Endodermal cell (in vitro differentiated cells): ENCODE measurements around the gene CATSPER3. TPM values are rescaled to one million over a fixed set of nuclear protein-coding genes. Genes with fewer than 3 reads are reported as not detected.
A peak's percentile ranks its signal among the peaks of the same experiment; 100 is the strongest.

Experiments
- DNase-seq: peaks from one replicate; pipeline ENCODE4 v3.0.0-alpha.2; 2017
- H3K27ac ChIP-seq: 2 replicates; pipeline ENCODE4 v1.5.1; 2013; ENCODE audit warnings: mild to moderate bottlenecking, low read depth, low read length, moderate library complexity
- H3K27me3 ChIP-seq: 2 replicates; pipeline ENCODE4 v1.6.1; 2013; ENCODE audit warnings: mild to moderate bottlenecking, low read length, moderate library complexity; ENCODE audit not compliant: insufficient read depth, control insufficient read depth, poor library complexity, severe bottlenecking
- H3K36me3 ChIP-seq: 2 replicates; pipeline ENCODE4 v1.7.0; 2013; ENCODE audit warnings: mild to moderate bottlenecking, low read length, moderate library complexity; ENCODE audit not compliant: control insufficient read depth, insufficient read depth
- H3K4me1 ChIP-seq: one replicate; pipeline ENCODE4 v1.7.0; 2013; ENCODE audit warnings: low read length; ENCODE audit not compliant: control insufficient read depth, insufficient read depth
- H3K4me3 ChIP-seq: 2 replicates; pipeline ENCODE4 v1.5.1; 2013; ENCODE audit warnings: mild to moderate bottlenecking, low read length, moderate library complexity
- H3K9ac ChIP-seq: 2 replicates; pipeline ENCODE4 v1.6.1; 2013; ENCODE audit warnings: mild to moderate bottlenecking, low read length, moderate library complexity; ENCODE audit not compliant: poor library complexity, severe bottlenecking; ENCODE audit errors: extremely low read depth
- H3K9me3 ChIP-seq: 2 replicates; pipeline ENCODE4 v1.6.1; 2013; ENCODE audit warnings: mild to moderate bottlenecking, low read length, moderate library complexity; ENCODE audit not compliant: control insufficient read depth
- H3K27ac Mint-ChIP-seq: 2 replicates; pipeline ENCODE4 v1.8.0; 2020; ENCODE audit warnings: mixed read lengths
- H3K27me3 Mint-ChIP-seq: 2 replicates; pipeline ENCODE4 v1.8.0; 2021; ENCODE audit warnings: mild to moderate bottlenecking, mixed read lengths; ENCODE audit not compliant: insufficient read depth
- H3K36me3 Mint-ChIP-seq: 2 replicates; pipeline ENCODE4 v1.8.0; 2020; ENCODE audit warnings: low read depth, mixed read lengths
- H3K4me1 Mint-ChIP-seq: 2 replicates; pipeline ENCODE4 v1.8.0; 2020; ENCODE audit warnings: mixed read lengths
- H3K4me3 Mint-ChIP-seq: 2 replicates; pipeline ENCODE4 v1.8.0; 2020; ENCODE audit warnings: mild to moderate bottlenecking, moderate library complexity, mixed read lengths
- H3K9me3 Mint-ChIP-seq: 2 replicates; pipeline ENCODE4 v1.8.0; 2020; ENCODE audit warnings: mild to moderate bottlenecking, mixed read lengths
- CTCF ChIP-seq: fragments of 200-600 bp; sonication (generic); conservative IDR thresholded peaks from 2 replicates; pipeline ENCODE4 v1.5.0; 2021; ENCODE audit warnings: antibody characterized with exemption, mild to moderate bottlenecking
- WGBS, 2 experiments: methylation state at CpG; one replicate each; pipeline versions ENCODE4 v1.1.5 to v1.1.7; 2013; ENCODE audit warnings: missing lambda C conversion rate in 2 of 2, mixed read lengths in 1 of 2; ENCODE audit not compliant: insufficient coverage in 1 of 2, insufficient read length in 1 of 2; 5-methylcytosine and 5-hydroxymethylcytosine counted together
- total RNA-seq, 2 donors: library from RNA; stranded (reverse); fragmentation: NEBNext Ultra II Directional in 1 of 2; extraction: Animal tissue kit (Norgen Biotek cat#: 25700) in 1 of 2; gene quantifications; 2 replicates in 1 of 2; 3 replicates in 1 of 2; pipeline ENCODE4 v1.2.1, GENCODE V29; 2021

The CATSPER3 gene
- total RNA-seq, 2 donors from 2014 or later, result 0.64 to 0.68 TPM

GRCh38 chr5:135019314-135019713 lies 51.6 kb downstream of the CATSPER3 start:
- no peaks in the 10 kb centered on the region for H3K36me3 ChIP-seq
- H3K27me3 ChIP-seq, result peaks cover 18% of the 10 kb centered on the region
- Mint-ChIP-seq H3K36me3 (no peaks in the 10 kb centered on the region), H3K9me3 (no peaks in the 10 kb centered on the region), H3K4me3 (no peak overlapping the region), H3K4me1 (no peaks in the 10 kb centered on the region), H3K27me3 (peaks cover 58% of the 10 kb centered on the region), H3K27ac (no peak overlapping the region)
- no peaks in the 10 kb centered on the region for H3K9me3 ChIP-seq
- no peak for DNase-seq
- H3K4me3 ChIP-seq, result no peak overlapping the region
- TF ChIP-seq CTCF, result peak; percentile 38
- H3K27ac ChIP-seq, result no peak overlapping the region
- H3K4me1 ChIP-seq, result no peaks in the 10 kb centered on the region
- WGBS, 2 experiments, result 88 to 96% methylated on average over 4 to 5 of the region's 5 CpGs
- no peak overlapping the region for H3K9ac ChIP-seq

- 89 to 93% methylated on average over 10 to 16 of the region's 16 CpGs for WGBS, 2 experiments
- no peak for DNase-seq
- no peaks in the 10 kb centered on the region for H3K9me3 ChIP-seq
- H3K9ac ChIP-seq, result no peak overlapping the region
- H3K4me1 Mint-ChIP-seq, result peaks cover under 1% of the 10 kb centered on the region
- H3K27me3 ChIP-seq, result peaks cover 28% of the 10 kb centered on the region
- H3K27ac ChIP-seq, result no peak overlapping the region
- H3K36me3 Mint-ChIP-seq, result no peaks in the 10 kb centered on the region
- H3K4me3 Mint-ChIP-seq, result no peak overlapping the region
- TF ChIP-seq CTCF, result no peak
- H3K4me1 ChIP-seq, result no peaks in the 10 kb centered on the region
- no peaks in the 10 kb centered on the region for H3K9me3 Mint-ChIP-seq
- no peak overlapping the region for H3K4me3 ChIP-seq
- H3K36me3 ChIP-seq, result no peaks in the 10 kb centered on the region
- no peak overlapping the region for H3K27ac Mint-ChIP-seq
- peaks cover 68% of the 10 kb centered on the region for H3K27me3 Mint-ChIP-seq
These were observed 52.6 kb downstream of the CATSPER3 start for GRCh38 chr5:135020111-135020895.

- no peak overlapping the region for H3K27ac Mint-ChIP-seq
- Histone ChIP-seq H3K9me3 (no peaks in the 10 kb centered on the region), H3K9ac (no peak overlapping the region), H3K4me1 (no peaks in the 10 kb centered on the region), H3K36me3 (peaks cover 3% of the 10 kb centered on the region), H3K27ac (no peak overlapping the region), H3K4me3 (no peak overlapping the region), H3K27me3 (peaks cover 77% of the 10 kb centered on the region)
- no peak for TF ChIP-seq CTCF
- peaks cover 14% of the 10 kb centered on the region for H3K4me1 Mint-ChIP-seq
- H3K27me3 Mint-ChIP-seq, result peaks cover 96% of the 10 kb centered on the region
- DNase-seq, result no peak
- WGBS, 2 experiments, result 87% methylated on average over 9 to 11 of the region's 11 CpGs
- no peak overlapping the region for H3K4me3 Mint-ChIP-seq
- no peaks in the 10 kb centered on the region for H3K36me3 Mint-ChIP-seq
- H3K9me3 Mint-ChIP-seq, result no peaks in the 10 kb centered on the region
These were observed 57.4 kb downstream of the CATSPER3 start for GRCh38 chr5:135024956-135025729.
